GM19455 (cell line): ENCODE results near the gene GFI1.
A peak's percentile ranks its signal among the peaks of the same experiment; 100 is the strongest.

ENCODE experiments used
- ATAC-seq: cut with Tn5 transposase; IDR thresholded peaks from one replicate; pipeline ENCODE4 v1.9.1; 2021; ENCODE audit not compliant: unreplicated experiment

GFI1 gene

GRCh38 chr1:92488832-92489231, 2.1 kb upstream of the GFI1 start:
- no peak for ATAC-seq

- ATAC-seq = no peak
Observed at GRCh38 chr1:92488416-92488815, 1.7 kb upstream of the GFI1 start.

DNA sequence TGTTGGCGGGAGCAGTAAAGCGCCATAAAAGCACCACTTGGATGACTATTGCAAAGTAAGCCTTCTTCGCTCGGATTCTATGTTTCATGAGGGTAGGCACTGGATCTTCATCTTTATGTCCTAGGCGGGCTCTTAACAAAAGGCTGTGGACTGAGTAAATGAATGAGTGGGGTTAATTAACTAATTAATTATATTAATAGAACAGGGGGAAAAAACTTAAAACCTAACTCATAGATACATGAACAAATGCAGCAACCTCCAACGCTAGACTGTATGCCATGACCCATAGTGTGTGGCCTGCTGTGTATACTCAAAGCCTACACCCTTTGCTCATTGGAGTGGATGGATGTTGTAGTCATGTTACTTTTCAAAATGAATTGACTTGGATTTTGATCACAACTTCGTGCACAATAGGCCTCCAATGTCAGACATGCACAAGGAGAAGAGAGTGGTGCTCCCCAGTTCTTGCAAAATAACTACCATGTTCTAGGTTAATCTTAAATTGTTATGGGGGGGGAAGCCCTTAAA, 417 bp upstream of the GFI1 start:
- no peak for ATAC-seq

DNA sequence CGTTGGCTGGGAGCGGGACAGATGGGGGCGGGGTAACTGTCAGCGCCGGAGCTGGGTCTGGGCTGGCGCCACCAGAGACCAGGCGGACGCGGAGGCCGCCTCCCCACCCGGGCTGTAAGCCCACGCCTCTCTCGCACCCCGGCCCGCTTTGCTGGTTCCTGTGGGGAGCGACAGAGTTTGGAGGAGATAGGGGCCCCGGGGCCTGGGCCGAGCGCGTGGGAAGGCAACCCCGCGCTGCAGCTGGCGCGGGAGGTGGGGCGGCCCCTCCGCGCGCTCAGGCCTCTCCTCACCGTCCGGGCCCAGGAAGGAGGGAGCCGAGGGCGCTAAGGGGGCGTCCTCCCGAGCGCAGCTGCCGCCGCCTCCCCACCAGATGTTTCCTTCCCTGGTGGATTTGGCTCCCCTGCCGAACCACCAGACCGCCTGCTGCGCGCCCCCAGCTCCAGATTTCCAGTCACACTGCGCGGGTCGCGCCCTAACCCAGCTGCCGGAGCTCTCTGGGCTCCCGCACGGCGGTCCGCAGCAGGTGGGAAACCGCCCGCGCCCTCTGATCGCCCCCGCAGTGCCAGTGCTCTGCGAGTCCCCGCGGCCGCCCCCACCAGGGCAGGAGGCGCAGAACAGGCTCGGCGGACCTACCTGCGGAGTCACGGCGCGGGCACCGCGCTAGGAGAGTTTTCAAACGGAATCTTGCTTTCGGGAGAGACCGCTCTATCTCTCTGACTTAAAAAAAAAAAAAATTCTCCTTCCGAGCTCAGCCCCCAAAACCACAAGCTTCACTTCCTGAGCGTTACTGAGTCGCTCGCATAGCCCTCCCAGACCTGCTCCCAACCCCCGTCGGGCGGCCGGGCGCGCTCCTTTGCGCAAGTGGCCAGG, 1.1 kb downstream of the GFI1 start:
- ATAC-seq = peak; percentile 58

- peak; percentile 22 for ATAC-seq
Observed at GRCh38 chr1:92484472-92485380, 2.0 kb downstream of the GFI1 start.

DNA sequence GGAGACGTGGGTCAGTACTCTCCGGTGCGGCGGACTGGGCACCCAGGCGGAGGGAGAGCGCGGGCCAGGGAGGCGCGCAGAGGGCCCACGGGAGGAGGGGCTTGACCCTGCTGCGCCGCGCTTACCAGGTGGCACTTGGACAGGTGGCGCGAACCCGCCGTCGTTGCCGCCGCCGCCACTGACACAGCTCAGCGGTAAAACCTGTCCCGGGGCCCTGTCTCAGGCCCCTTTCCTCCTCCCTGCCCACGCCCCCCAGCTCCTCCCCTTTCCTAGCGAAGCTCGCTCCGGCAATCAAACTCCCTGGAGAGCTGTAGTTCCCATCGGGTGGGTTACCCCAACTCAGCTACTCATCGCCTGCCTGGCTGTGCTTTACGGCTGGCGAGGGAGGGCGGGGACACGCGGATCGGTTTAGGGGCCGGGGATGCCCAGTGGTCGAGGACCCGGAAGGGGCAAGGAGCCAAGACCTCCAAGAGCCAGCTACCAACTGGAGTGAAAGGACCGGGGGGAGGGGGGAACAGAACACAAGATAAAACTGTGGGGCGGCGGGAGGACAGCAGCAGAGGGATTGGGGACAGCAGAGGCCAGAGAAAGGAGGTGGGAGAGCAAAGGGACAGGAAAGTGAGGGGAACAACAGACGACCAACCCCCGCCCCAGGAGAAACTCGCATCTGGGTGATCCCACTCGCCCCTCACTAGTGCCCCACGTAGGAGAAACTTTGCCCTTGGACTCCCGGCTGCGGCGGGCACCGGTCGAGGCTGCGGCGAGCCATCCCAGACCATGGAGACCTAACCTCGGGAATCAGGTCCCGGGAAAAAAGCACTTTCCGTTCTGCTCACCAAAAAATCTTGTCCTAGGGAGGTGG, 2.9 kb downstream of the GFI1 start:
- no peak for ATAC-seq

GRCh38 chr1:92482665-92483609, 3.8 kb downstream of the GFI1 start:
- no peak for ATAC-seq

DNA sequence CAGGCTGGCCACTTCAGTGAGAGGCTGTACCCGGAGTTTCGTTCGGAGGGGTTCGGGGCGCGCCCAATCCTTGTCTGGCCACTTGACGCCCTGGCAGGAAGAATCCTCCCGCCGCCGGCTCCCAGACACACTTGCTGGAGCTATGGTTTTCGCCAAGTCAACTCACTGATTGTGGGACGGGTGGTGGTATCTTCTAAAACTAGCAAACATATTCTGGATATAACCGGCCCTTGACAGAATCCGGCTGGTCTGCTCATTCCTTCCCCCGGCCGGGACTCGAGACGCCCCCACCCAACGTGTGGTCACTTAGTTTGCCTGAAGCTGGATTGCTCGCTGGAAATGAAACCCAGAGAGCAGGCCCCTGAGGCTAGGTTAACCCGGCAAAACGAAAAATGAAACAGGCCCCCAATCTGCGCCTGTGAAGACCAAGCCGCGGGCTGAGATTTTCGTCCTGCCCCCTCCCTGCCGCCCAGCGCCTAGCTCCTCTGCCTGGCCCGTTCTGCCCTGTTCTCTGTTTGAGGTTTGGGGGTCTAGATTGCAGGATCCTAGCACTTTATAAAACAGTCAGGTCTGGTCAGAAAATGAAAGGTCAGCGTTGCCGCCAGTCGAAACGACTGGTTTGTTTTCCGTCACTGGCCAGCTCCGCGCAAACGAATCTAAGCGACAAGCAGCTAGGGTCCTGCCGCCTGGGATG, 4.6 kb downstream of the GFI1 start:
- ATAC-seq = no peak

- ATAC-seq = no peak
Observed at GRCh38 chr1:92481599-92481925, 5.2 kb downstream of the GFI1 start.

DNA sequence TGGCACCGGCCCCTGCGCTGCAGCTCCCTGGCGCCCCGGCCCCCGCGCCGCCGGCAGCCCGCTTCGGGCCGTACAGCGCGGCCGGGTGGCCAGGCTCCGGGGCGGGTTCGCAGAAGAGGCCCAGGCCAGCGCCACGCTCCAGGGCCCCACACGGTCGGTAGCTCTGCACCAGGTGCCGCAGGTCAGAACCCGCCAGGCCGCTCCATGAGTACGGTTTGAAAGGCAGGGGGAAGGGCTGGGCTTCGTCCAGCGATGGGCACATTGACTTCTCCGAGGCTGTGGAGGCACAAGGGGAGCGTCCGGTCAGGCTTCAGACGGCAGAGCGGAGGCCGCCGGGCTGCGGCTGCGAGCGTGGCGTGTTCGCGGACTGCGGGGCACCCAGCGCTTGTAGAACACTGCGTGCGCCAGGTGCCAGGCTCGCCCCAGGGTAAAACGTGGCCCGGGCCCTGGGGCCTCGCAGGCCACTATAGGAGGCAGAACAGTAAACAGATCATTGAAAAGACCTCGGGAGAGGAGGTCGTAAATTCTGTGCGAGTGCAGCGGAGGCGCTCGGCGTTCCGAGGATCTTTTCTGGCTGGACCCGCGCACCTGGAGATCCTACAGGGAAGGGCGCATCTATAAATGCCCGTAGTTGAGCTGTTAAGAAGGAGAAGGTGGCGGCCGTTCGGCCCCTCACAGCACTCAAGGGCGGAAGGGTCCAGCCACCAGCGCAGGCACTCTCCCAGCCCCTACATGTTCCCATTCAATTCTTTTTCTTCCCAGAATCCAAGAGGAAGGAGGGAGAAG, 5.7 kb downstream of the GFI1 start:
- no peak for ATAC-seq

DNA sequence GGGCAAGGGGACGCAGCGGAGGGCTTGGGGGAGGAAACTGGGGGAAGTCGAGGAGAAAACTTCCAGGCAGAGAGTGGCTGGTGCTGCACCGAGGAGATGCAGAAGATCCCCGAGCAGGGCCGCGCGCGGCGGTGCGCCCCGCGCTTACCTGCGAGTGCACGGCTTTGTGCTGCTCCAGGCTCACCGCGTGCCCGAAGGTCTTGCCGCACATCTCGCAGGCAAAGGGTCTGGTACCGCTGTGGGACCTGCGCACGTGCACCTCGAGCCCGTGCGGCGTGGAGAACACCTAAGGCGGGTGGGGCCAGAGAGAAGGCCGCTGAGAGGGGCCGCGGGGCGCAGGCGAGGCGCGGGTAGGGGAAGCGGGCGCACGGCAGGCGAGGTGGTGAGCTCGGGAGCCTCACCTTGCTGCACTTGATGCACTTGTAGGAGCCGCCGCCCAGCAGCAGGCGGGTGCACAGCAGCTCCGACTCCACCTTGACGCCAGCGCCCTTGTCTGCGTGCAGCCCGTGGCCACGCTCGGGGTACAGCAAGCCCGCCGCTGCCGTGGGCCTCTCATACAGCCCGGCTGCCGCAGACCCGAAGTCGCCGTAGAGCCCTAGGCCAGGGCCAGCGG, 6.4 kb downstream of the GFI1 start:
- ATAC-seq = no peak

DNA sequence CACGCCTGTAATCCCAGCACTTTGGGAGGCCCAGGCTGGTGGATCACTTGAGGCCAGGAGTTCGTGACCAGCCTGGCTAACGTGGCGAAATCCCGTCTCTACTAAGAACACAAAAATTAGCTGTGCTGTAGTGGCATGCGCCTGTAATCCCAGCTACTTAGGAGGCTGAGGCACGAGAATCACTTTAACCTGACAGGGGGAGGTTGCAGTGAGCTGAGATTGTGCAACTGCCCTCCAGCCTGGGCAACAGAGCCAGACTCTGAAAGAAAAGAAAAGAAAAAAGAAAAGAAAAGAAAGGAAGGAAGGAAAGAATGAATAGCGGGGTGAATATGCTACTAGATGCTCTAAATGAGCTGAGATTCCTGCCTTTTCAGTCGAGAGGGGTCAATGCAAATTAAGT, 7.1 kb downstream of the GFI1 start:
- no peak for ATAC-seq

DNA sequence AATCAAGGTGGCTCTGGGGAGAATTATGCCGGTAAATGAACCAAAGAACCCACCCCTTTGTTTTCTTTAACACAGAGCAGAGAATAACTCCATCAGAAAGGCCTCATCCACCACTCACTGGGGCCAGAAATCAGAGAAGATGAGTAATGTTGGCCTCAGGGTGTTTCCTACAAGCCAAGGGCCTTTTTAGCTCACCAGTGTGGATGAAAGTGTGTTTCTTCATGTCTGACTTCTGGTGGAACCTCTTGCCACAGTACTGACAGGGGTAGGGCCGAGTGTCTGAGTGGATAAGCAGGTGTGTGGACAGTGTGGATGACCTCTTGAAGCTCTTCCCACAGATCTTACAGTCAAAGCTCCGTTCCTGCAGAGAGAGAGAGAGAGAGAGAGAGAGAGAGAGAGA, 8.3 kb downstream of the GFI1 start:
- ATAC-seq = no peak

DNA sequence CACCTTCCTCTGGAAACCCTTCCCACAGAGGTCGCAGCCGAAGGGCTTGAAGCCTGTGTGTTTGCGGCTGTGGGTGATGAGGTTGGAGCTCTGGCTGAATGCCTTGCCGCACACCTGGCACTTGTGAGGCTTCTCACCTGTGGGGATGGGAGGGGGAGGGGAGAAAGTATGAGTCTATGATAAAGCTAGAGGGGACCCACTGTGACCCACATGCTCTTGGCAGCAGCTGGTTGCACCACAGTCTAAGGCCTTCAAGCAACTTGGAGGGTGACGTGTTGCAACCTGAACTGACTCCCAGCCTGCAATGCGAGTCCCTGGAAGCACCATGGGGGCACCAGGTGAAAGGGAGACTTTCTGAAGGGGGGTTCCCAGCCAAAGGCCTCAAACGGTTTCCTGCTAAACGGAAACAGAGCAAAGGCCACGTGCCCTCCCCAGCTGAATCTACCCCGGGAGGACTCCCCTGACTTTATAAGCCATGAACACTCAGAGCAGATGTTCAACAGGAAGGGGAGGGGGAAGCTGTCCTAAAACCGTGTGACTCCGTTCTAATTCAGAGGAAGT, 10.6 kb downstream of the GFI1 start:
- ATAC-seq = no peak

DNA sequence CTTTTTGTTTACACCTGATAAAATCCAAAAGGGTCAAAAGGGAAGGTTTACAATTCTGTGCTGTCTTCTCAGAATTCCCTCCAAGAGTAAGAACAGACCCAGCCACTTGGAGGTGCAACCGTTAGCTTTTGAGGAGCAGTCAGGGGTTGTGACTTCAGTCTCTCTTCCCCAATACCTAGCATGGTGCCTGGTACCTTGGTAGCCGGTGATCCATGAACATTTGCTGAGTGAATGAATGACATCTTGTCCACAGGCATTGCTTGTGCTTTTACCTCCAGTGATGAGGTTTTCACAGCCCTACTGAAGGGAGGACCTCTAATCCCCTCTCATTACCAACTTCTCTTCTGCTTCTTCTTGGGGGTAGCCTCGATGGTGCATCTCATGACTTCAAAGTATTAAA, 11.7 kb downstream of the GFI1 start:
- no peak for ATAC-seq

DNA sequence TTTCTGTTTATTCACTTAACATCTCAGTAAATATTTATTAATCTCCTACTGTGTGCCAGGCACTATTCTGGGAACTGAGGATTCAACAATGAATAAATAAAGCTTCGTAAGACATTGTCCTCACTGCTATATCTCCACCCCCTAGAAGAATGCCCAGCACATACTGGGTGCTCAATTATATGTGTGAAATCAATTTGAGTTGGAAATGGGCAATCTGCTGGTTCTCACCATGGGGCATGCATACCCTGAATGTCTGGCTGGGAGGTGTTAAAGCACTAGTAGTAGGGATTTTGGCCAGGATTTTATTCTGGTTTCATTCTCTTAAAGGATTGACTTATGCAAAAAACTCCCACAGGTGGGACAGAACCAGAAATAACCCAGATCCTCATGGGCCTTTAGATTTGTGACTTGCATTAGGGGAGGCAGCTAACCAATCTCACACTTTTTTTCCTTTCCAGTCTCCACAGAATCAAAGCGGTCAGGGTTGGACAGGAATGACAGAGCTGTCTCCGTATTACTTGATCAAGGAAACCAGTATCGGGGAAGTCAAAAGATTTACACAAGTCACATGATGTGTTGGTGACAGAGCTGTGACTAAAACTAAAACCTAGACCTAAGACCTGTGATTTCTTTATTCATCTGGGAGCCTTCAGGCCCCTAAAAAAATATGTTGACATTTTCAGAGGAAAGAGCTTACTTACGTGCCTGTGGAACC, 12.8 kb downstream of the GFI1 start:
- ATAC-seq = peak; percentile 56

DNA sequence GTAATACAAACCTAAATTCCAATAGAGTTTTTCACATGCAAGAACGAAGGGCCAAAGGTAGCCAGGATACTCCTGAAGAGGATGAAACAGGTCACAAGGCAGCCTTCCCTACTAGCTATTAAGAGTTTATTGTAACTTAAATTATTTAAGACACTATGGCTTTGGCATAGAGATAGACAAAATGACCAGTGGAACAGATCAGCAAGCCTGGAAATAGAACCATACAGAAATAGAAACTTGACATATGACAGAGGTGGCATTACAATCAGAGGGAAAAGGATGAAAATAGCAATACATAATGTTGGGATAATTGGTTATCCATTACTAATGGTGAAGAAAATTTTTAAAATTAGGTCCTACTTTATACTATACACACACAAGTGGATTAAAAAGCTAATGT, 16.5 kb downstream of the GFI1 start:
- ATAC-seq = no peak
